ENCODE results near the gene ZNF429.
A peak's percentile ranks its signal among the peaks of the same experiment; 100 is the strongest.
"Not testable (repeated sequence)": the region's sequence is repeated elsewhere in the genome, so short reads cannot be mapped to it uniquely, and the experiment has no call there.

The ZNF429 gene

DNA sequence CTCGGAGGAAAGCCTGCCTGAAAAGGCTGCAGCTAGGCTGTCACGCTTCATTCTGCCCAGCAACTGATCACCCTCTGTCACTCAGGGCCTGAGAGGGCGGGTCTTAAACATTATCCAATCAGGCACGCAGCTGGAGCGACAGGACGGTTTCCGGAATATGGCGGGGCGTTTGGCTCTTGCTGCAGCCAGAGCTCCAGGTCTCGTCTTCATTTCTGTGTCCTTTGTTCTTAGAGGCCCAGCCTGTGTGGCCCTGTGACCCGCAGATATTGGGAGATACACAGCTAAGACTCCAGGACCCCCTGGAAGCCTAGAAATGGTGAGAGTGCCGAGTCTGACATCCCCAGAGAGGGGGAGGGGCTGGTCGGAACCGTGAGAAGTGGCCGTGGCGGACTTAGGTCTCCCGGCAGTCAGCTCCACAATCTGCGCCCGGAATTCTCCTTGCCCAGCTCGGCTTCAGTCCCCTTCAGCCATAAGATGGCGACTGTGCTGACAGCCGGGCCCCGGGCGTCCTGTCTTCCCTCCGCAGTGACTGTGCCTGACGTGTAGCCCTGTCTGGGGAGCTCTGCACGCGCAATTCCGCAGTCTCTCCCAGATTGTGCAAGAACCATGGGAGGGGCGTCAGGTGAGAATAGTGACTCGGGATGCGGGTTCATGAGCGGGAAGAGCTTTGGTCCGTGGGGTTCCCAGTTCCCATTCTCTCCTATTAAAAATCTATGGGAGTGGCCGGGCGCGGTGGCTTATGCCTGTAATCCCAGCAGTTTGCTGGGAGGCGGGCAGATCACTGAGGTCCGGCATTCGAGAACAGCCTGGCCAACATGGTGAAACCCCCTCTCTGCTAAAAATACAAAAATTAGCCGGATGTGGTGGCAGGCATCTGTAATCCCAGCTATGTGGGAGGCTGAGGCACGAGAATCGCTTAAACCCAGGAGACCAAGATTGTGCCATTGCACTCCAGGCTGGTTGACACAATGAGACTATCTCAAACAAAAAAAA is at the start of gene ZNF429:
TSS of gene ZNF429 (plus strand) at position 144 of the 993 bp plus-strand sequence. CDS start at position 314, 170 bp downstream.
- peak; percentile 96 for DNase-seq (ENCODE audit: low read depth)

GRCh38 chr19:21460686-21461085 is 44.7 kb upstream of the ZNF429 start:
- no peak for DNase-seq (ENCODE audit: low read depth)

DNA sequence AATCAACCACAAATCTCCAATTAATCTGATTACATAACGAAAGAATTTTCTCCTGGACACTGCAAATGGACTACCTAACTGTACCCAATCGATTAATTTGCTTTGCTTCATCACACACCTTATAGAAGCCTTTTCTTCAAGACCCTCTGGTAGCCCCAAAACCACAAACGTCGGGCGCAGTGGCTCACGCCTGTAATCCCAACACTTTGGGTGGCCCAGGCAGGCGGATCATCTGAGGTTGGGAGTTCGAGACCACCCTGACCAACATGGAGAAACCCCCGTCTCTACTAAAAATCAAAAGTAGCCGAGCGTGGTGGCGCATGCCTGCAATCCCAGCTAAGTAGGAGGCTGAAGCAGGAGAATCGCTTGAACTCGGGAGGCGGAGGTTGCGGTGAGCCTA is 42.9 kb upstream of the ZNF429 start:
- DNase-seq (ENCODE audit: low read depth) = no peak

- peak; percentile 85 for DNase-seq (ENCODE audit: low read depth)
Measured at GRCh38 chr19:21463449-21464105, 41.8 kb upstream of the ZNF429 start.

GRCh38 chr19:21466627-21467026 is 38.8 kb upstream of the ZNF429 start:
- no peak for DNase-seq (ENCODE audit: low read depth)

GRCh38 chr19:21468791-21469190 is 36.6 kb upstream of the ZNF429 start:
- no peak for DNase-seq (ENCODE audit: low read depth)

- no peak for DNase-seq (ENCODE audit: low read depth)
Measured at GRCh38 chr19:21472507-21472906, 32.9 kb upstream of the ZNF429 start.

DNA sequence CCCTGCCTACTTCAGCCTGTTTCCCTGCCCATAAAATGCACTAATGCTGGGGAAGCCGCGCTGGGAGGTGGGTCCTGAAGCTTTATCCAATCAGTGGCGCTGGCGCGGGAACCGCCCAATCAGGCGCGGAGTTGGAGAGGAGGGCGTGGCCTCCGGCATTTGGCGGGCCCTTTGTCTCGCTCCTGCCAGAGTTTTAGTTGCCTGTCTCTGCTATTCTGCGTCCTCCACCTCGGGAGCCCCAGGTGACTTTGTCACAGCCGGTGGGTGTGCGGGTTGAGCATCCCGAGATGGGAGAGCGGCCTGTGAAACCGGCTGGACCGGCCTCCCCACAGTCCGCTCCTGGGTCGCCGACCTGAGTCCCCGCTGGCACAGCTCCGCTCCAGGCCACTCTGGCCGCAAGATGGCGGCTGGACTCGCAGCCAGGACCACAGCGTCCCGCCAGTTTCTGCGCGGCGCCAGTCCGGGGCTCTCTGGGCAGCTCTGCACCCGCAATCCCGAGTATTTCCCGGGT is 30.7 kb upstream of the ZNF429 start:
- peak; percentile 83 for DNase-seq (ENCODE audit: low read depth)

DNA sequence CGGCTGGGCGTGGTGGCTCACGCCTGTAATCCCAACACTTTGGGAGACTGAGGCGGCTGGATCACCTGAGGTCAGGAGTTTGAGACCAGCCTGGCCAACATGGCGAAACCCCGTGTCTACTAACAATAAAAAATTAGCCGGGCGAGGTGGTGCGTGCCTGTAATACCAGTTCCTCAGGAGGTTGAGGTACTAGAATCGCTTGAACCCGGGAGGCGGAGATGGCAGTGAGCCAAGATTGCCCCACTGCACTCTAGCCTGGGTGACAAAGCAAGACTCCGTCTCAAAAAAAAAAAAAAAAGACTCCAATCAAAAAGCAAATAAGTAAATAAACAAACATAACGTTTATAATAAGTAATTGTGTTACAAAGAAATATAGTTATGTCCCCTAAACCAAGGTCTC is 23.0 kb upstream of the ZNF429 start:
- not testable (repeated sequence) for DNase-seq (ENCODE audit: low read depth)

DNA sequence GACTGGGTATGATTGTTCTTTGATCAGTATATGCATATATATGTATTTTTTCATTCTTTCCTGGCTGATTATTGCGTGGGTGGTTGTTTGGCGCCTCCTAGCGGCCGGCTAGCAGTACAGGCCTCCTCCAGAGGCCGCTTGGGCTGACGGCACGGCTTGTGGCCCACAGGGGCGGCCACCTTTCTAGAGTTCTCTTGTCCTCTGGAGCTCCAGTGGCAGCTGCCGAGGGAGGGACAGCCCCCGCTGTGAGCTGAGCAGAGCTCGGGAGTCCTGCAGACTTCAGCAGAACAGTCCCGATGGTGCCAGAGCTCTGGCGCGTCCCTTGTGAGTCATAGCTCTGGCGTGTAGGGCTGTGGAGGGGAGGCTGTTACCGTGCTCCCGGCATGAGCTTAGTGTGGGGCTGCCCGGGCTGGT is 22.5 kb upstream of the ZNF429 start:
- DNase-seq (ENCODE audit: low read depth) = peak; percentile 44

GRCh38 chr19:21483589-21484170 is 21.7 kb upstream of the ZNF429 start:
- DNase-seq (ENCODE audit: low read depth) = peak; percentile 29

DNA sequence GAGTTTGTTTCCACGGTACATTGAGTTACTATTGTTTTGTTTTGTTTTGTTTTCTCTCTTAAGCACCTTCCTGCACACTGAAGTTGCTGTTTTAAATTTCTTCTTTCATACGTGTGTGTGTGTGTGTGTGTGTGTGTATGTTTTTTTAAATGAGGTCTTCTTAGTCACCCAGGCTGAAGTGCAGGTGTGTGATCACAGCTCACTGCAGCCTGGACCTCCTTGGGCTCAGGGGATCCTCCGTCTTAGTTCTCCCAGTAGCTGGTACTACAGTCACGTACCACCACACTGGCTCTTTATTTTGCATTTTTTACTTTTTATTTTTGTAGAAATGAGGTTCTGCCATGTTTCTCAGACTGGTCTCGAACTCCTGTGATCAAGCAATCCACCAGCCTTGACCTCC is 20.8 kb upstream of the ZNF429 start:
- DNase-seq (ENCODE audit: low read depth) = no peak

- no peak for DNase-seq (ENCODE audit: low read depth)
Measured at GRCh38 chr19:21485926-21486325, 19.5 kb upstream of the ZNF429 start.

- DNase-seq (ENCODE audit: low read depth) = no peak
Measured at GRCh38 chr19:21487969-21488368, 17.4 kb upstream of the ZNF429 start.

- DNase-seq (ENCODE audit: low read depth) = peak; percentile 68
Measured at GRCh38 chr19:21491146-21491545, 14.3 kb upstream of the ZNF429 start.

DNA sequence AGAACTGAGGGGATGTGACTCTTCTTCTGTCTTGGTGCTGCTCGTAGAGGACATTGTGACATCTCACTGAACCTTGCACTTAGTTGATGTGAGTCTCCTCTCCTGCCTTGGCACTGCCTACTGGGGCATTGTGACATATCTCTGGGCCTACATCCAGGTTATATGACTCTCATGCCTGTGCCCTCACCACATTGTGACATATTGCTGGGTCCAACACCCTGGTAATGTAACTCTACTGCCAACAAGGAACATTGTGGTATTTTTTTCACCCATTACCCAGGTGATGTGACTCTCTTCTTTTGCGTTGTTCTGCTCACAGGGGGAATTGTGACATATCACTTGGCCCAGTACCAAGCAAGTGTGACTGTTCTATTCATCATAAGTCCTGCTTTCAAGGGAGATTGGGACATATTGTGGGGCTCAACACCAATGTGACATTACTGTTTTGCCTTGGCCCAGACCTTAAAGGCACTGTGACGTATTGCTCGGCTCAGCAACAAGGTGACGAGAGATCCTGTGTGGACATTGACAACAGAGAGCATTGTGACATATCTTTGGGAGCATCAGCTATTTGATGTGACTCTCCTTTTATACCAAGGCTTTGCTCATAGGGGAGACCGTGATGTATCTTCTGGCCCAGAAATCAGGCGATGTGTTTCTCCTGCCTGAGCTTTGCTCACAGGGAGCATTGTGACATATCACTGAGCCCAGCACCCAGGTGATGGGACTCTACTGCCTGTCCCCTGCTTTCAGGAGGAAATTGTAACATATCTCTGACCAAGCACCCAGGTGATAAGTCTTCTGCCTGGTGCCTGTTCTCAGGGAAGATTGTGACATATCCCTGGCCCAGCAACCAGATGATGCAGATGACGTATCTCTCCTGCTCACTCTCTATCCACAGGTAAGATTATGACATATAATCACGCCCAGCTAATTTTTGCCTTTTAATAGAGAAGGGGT is 12.2 kb upstream of the ZNF429 start:
- DNase-seq (ENCODE audit: low read depth) = no peak

GRCh38 chr19:21496876-21497275 is 8.5 kb upstream of the ZNF429 start:
- no peak for DNase-seq (ENCODE audit: low read depth)

- DNase-seq (ENCODE audit: low read depth) = no peak
Measured at GRCh38 chr19:21498651-21499050, 6.8 kb upstream of the ZNF429 start.

DNA sequence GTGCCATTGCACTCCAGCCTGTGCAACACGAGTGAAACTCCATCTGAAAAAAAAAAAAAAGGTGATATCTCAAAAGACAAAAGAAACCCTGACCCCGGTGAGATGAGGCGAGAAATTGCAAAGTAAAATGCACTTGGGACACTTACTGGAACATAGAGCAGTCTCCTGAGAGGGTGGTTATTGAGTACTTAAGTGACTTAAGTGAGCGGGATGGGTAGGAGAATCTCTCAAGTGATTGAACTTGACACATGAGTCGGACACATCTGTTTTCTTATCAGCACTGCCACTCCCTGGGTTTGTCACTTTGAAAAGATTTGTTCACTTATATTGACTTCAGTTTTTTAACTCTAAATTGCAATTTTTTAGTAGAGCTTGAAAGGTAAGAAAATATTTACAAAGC is 2.8 kb downstream of the ZNF429 start:
- DNase-seq (ENCODE audit: low read depth) = no peak

GRCh38 chr19:21511058-21511457 is 5.7 kb downstream of the ZNF429 start:
- DNase-seq (ENCODE audit: low read depth) = not testable (repeated sequence)

DNA sequence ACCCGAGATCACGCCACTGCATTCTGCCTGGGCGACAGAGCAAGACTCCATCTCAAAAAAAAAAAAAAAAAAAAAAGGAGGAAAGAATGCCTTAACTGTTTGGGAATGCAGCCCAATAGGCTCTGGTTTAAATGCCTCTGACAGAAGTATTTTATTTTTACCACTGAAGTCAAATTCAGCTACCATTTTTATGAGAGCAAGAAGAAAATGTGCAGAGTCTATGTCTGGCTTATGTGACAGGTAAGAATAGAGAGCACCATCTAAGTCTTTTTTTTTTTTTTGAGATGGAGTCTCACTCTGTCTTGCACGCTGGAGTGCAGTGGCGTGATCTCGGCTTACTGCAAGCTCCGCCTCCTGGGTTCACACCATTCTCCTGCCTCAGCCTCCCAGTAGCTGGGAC is 7.2 kb downstream of the ZNF429 start:
- not testable (repeated sequence) for DNase-seq (ENCODE audit: low read depth)
